HCEC 1CT (cell line): ENCODE data around the gene PLPP6.
"Not testable (repeated sequence)": the region's sequence is repeated elsewhere in the genome, so short reads cannot be mapped to it uniquely, and the experiment has no call there.

Experiments
- DNase-seq: peaks from one replicate; pipeline ENCODE4 v3.0.0-alpha.2; 2017

The PLPP6 gene

DNA sequence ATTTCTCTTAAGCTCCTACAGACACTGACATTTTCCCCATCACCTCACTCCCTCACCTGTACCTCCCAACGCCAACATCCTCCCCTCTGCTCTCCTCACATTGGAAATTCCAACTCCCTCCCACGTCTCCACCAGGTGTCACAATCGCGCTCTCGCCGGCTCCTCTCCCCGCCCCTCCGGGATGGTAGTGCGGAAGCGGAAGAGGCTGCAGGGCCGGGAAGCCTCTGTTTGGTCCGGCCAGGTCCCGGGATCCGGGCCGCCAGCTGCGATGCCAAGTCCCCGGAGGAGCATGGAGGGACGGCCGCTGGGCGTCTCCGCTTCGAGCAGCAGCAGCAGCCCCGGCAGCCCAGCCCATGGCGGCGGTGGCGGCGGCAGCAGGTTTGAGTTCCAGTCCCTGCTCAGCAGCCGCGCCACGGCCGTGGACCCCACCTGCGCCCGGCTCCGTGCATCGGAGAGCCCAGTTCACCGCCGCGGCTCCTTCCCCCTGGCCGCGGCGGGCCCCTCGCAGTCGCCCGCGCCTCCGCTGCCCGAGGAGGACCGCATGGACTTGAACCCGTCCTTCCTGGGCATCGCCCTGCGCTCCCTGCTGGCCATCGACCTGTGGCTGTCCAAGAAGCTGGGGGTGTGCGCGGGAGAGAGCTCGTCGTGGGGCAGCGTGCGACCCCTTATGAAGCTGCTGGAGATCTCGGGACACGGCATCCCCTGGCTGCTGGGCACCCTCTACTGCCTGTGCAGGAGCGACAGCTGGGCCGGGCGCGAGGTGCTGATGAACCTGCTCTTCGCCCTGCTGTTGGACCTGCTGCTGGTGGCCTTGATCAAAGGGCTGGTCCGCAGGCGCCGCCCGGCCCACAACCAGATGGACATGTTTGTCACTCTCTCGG, at the start of gene PLPP6:
PLPP6 (plus strand) TSS at position 187 of the 881 bp plus-strand sequence; CDS start at position 269, 82 bp downstream.
- peak; percentile 84 for DNase-seq

DNA sequence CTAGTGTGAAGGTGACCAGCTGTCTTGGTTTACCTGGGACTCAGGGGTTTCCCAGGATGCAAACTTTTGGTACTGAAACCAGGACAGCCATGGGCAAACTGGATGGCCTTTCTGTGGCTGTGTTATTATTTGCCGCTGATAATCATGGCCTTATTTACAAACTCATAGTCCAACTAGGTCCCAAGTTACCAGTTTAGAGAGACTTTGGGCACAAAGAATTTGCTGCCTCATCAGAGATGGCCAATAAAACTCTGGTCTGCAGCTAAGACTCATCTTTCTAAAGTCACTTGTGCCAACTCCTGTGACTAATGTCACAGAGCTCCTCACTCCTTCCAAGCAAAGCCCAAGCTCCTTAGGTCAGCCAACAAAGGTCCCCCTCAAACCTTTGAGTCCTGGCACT, 47.5 kb upstream of the PLPP6 start:
- no peak for DNase-seq

DNA sequence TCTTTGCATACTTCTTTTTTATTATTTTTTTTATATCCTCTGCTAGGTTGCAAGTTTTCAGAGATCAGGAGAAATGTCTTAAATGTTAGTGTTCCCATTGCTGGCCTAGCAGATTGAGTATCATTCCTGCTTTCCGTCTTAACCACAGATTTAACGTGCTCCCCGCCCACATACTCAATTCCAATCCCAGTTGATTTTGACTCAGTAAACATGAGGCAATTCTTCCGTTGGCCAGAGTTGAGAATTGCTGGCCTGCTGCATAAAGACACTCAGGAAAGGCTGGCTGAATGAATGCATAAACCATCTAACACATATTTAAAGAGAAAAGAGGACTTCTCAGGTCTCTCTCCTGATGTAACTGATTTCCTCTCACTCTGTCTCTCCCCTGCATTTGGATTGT, 46.8 kb upstream of the PLPP6 start:
- DNase-seq, result peak; percentile 37

DNA sequence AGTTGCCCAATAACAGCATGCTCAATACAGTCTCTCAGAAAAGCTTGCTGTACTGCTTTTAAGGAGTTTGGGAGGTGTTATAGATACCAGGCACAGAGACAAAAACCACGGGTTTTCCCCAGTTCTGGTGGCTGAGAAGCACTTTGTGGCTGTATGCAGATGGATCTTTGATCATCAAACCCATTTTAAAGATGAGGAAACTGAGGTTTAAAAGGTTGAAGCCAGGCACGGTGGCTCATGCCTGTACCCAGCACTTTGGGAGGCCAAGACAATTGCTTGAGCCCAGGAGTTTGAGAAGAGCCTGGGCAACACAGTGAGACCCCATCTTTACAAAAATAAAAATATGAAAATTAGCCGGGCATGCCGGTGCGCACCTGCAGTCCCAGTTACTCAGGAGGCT, 46.3 kb upstream of the PLPP6 start:
- DNase-seq, result no peak

DNA sequence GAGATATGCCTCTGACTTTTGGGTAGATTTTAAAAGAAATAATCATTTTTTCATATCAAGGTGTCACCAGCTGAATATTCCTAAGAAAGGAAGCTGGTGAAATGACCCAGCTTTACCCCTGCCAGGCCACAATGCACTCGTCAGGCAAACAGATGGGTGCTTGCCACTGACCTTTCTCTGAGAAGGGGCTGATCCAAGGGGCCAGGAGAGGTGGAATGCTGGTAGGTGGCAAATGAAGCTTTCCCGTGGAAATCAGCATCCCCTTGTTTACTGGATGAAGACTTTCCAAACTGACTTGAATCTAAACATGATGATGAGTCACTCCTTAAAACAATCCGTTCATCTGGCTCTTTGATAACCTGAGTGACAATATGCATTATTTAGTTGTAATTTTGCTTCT, 44.3 kb upstream of the PLPP6 start:
- no peak for DNase-seq

DNA sequence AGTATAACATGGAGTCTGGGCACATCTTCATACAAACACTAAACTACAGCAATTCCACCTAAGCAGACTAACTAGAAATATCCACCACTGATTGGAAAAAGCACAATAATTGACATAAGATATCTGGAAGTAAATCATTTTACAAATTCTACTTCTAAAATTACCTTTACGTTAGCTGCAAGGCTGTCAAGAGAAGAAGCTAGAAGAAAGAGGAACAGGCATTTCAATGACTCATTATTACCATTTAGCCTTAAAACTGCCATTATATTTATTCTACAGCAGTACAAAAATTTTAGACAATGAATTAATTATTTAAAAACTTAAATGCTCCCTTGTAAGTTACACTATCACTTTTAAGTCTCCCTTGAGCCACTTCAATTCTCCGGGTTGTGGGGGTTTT, 43.4 kb upstream of the PLPP6 start:
- no peak for DNase-seq

DNA sequence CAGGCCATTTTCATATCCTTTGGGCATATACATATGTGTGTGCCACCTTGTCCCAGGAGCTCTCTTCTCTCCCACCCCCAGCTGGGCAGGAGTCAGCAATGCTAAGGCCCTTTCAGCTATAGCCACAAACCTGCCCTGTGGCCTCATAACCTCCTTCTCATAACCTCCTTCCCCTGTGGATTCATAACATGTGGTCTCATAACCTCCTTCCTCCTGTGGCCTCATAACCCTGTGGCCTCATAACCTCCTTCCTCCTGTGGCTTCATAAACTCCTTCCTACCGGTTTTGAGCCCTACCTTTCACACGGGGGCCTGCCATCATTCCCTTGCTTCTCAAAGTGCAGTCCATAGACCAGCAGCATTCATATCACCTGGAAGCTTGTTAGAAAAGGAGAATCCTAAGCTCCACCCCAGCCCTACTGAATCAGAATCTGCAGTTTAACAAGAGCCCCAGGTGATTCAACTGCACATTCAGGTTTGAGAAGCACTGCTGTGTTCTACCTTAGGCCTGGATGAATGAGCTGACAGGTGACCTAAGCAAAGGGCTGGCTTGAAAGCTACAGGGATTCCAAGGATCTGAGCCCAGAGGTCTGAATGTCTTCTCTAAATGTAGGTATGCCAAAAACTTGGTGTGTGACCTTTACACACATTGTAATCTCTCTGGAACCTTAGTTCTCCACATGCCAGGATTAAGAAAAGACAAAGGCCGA, 41.9 kb upstream of the PLPP6 start:
- DNase-seq, result no peak

DNA sequence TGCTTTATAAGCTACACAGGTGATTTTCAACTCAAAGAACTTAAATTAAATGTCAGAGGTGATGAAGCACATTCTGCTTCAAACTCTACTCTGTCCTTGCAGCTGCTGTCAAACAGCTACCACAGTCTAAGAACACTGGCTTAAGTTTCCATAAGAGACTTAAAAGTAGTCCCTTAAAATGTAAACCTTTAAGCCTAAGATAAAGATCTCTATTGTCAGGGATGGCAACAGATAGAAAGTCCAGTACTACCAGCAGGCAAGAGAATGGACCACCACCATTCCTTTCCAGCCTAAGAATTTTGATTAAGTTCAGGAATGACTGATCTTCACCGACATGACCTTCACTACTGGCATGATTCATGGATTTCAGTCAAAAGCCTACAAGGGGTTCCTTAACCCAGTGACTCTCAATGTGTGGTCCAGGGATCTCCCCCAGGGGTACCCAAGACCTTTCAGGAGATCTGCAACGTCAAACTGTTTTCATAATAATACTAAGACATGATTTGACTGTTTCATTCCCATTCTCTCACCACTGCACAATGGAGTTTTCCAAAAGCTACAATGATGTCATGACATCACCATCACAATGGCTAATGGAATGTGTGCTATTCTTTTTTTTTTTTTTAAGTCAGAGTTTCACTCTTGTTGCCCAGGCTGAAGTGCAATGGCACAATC, 41.1 kb upstream of the PLPP6 start:
- no peak for DNase-seq

DNA sequence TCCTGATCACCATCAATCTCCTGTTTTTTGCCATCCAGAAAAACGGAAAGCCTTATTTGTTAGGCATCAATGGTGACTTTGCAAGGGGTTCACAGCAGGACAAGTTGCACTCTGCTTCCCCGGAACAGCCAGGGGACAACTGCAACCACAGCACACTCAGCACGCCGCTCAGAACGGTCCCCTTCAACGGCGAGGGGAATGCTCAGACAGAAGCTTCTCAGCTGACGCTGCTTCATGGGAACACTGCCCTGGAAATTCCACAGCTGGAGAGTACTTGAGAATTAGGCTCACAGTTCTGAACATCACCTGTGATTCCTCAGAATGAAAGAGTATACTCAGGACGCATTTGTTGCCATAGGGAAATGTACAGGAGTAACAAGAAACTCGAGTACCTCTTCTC, 40.1 kb upstream of the PLPP6 start:
- no peak for DNase-seq

DNA sequence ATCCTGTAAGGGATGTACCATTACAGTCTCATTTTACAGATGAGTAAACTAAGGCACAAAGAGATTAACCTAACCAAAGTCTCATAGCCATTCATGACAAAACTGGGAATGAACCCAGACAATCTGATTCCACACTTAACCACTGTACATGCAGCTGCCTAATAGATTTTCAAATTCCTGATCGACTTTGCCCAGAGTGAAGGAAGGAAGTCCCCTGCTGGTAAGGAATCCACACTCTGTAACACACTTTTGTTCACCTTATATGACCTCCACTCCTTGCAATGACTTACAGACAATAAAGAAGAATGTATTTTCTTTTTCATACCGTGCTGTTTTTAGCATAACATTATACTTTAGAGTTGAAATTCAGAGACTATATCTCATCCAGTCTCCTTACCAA, 31.3 kb upstream of the PLPP6 start:
- DNase-seq, result no peak

DNA sequence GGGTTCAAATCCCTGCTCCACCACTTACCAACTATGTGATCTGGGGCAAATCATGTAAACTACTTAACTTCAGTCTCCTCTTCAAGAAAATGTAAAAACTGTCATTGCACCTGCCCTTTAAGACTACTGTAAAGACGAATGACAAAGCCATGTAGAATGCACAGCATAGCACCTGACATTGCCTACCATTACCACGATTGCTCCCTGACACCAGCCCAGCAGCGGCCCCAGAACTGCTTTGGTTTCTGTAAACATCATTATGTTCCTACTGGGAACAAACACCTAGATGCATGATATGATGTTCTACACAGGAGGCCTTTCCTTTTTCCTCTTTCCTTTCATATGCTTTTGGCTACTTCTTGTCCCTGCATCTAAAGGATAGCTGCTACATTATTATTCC, 23.1 kb upstream of the PLPP6 start:
- DNase-seq, result no peak

DNA sequence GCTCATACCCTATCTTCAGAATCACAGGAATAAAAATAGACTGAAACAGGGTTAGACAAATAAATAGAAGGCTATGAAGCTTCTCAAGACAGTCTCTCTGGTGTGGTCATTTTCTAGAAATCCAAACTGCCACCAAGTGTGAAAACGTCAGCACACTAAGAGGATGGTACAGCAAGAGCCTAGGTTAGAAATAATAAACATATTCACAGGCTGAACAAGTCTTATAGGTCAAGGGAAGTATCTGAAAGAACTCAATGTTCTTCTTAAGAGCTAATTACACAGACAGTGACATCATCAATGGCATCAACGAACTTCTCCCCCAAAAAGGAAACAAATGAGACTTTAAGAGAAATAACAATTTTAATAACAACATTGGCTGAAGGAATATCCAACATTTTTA, 22.7 kb upstream of the PLPP6 start:
- no peak for DNase-seq

DNA sequence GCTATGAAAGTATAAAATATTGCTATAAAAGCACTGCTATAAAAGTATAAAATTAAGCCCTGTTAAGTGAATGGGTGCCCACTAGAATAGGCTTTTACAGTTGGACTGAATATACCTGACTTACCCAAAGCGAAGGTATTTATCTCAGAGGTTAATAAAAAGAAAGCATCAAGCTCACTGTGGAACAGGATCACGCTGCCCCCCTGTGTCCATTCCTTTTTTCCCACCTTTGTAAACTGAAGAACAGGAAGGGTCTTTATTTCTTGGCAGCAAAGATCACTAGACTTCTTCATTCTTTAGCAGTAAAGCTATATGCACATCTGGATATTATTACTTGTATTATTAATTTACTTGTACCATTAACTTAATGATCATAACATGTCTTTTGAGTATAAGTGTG, 22.1 kb upstream of the PLPP6 start:
- no peak for DNase-seq

DNA sequence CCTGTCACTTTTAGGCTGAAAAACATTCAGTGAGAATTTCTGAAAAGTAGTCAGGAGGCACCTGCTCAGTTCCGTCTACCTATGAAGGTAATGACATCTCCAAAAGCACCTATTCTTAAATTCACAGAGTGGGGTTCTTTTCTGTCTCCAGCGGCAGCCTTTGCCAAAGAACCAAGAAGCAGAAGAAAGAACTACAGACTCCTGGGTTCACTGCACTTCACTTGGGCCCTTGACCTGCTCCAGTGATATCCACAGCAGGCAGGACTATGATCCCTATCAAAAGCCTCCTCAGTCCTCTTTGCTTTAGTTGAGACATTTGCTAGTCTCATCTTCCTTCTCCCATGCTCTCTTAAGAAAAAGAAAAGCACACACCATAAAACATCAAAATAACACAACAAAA, 19.7 kb upstream of the PLPP6 start:
- no peak for DNase-seq

DNA sequence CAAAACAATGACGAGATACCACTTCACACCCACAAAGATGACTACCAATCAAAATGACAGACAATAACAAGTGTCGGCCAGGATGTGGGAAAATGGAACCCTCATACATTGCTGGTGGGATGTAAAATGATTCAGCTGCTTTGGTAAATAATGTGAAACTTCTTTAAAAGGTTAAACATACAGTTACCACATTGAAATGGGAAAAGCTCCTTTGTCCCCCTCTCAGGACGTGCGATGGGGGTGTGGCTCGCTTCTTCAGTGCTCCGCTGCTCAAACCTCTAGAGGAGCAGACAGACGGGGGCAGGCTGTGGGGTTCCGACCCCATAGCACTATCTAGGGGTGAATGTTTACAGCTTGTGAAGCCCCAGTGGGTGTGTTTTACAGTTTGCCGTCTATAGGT, 8.0 kb upstream of the PLPP6 start:
- DNase-seq, result no peak

DNA sequence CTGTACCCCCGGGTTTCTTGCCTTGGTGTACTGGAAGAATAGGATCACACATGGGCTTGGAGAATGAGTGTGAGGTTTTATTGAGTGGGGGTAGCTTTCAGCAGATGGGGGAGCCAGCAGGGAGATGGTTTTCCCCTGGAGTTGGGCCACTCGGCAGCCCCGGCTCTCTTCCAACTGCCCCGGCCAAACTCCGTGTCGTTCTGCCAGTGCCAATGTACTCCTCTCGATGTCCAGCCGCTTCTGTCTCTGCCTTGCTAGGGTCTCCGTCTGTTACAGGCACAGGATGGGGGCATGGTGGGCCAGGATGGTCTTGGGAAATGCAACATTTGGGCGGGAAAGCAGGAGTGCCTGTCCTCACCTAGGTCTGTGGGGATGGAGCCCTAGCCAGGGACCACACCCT, 7.6 kb upstream of the PLPP6 start:
- DNase-seq, result no peak

DNA sequence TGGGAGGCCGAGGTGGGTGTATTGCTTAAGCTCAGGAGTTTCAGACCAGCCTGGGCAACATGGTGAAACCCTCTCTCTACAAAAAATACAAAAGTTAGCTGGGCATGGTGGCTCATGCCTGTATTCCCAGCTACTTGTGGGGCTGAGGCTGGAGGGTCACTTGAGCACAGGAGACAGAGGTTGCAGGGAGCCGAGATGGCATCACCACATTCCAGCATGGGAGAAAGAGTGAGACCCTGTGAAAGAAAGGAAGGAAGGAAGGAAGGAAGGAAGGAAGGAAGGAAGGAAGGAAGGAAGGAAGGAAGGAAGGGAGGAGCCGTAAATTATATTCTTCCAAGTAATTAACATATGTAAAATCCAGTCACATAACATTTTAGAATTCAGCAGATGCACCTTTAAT, 5.9 kb upstream of the PLPP6 start:
- not testable (repeated sequence) for DNase-seq

DNA sequence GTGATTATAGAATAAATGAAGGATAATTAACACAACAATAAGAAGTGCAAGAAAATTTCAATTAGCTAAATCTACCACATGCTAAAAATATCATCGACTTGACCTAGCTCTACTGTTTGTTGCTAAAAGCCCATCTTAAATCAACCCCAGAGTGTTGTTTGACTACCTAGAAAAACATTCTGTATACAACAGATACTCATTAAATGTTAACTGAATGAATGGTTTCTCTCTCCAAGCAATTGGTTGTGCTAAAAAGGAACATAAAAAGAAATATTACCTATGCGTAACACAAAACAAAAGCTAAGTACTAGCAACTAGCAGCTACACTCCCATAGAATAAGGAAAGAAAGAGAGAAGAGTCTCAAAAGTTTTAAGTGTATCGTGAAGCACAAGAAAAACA, 5.5 kb upstream of the PLPP6 start:
- DNase-seq, result no peak

DNA sequence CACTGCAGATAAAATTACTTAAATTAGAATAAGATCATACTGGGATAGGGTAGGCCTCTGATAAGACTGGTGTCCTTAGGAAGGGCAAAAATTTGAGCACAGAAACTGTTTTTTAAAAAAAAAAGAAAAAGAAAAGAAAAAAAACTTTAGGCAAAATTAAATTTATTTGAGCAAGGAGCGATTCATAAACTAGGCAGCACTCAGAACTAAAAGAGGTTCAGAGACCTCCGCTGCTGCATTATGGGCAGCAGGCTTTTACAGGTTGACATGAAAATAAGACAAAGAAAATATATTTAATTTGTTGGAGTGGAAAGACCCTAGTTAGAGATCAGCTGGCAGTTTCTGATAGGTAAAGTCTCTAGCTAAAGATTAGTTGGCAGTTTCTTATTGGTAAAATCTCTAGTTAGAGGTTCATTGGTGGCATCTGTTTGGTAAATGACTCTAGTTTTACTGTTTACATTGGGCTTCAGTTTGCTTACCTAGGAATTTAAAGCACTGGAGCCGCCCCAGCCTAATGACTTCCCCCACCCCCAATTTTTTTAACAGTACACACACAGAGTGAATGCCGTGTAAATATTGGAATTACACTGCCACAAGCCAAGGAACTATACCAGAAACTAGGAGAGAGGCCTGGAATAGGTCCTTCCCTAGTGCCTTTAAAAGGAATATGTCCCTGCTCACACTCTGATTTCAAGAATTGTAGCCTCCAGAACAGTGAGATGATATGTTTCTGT, 4.5 kb upstream of the PLPP6 start:
- DNase-seq, result no peak

DNA sequence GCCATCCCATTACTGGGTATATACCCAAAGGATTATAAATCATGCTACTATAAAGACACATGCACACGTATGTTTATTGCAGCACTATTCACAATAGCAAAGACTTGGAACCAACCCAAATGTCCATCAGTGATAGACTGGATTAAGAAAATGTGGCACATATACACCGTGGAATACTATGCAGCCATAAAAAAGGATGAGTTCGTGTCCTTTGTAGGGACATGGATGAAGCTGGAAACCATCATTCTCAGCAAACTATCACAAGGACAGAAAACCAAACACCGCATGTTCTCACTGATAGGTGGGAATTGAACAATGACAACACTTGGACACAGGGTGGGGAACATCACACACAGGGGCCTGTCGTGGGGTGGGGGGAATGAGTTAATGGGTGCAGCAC, 1.4 kb upstream of the PLPP6 start:
- not testable (repeated sequence) for DNase-seq

DNA sequence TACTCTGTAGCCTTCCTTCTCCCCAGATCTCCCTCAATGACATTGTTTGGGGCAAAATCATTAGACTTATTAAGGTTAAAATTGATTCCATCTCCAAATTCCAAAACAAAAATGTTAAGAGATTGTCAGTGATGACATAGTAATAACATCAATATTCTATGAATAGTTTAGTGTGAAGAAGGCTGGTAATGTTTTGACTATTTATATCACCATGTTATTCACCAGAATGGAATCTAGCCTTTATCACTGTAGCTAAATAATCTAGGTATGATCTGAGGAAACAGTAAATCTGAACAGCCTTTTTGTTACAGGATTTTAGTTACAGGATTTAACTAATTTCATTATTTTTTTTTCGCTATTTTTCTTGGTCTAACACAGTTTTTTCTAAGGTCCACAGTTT, 929 bp upstream of the PLPP6 start:
- DNase-seq, result peak; percentile 59

DNA sequence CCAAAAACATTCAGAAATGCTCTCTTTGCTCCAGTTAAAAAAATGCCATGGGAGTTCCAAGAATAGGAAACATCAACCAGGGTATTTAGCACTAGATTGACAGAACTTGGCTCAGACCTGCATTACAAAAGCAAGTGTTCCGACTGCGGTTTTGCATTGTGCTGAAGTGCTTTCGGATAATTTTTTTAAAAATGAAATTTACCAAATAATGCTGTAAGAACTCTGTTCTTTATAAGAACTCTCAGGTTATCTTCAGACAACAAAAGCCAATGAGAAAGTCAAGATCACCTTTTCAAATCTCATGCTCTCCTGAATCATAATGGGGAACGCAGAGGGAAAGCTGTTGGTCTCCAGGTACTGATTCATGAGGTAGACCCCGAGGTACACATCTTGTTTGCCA, 483 bp upstream of the PLPP6 start:
- DNase-seq, result no peak
